HG03442 (cell line): ENCODE data around the gene MMD.
"Not testable (repeated sequence)": the region's sequence is repeated elsewhere in the genome, so short reads cannot be mapped to it uniquely, and the experiment has no call there.

Source experiments
- ATAC-seq: cut with Tn5 transposase; IDR thresholded peaks from one replicate; pipeline ENCODE4 v1.9.1; 2021; ENCODE audit warnings: mild to moderate bottlenecking, moderate library complexity; ENCODE audit not compliant: unreplicated experiment

MMD gene

GRCh38 chr17:55424893-55425540 lies 3.4 kb upstream of the MMD start:
- ATAC-seq = no peak

- no peak for ATAC-seq
Observed at GRCh38 chr17:55423535-55423934, 1.9 kb upstream of the MMD start.

- ATAC-seq = not testable (repeated sequence)
Observed at GRCh38 chr17:55422828-55423164, 1.2 kb upstream of the MMD start.

- no peak for ATAC-seq
Observed at GRCh38 chr17:55420776-55421178, 858 bp downstream of the MMD start.

DNA sequence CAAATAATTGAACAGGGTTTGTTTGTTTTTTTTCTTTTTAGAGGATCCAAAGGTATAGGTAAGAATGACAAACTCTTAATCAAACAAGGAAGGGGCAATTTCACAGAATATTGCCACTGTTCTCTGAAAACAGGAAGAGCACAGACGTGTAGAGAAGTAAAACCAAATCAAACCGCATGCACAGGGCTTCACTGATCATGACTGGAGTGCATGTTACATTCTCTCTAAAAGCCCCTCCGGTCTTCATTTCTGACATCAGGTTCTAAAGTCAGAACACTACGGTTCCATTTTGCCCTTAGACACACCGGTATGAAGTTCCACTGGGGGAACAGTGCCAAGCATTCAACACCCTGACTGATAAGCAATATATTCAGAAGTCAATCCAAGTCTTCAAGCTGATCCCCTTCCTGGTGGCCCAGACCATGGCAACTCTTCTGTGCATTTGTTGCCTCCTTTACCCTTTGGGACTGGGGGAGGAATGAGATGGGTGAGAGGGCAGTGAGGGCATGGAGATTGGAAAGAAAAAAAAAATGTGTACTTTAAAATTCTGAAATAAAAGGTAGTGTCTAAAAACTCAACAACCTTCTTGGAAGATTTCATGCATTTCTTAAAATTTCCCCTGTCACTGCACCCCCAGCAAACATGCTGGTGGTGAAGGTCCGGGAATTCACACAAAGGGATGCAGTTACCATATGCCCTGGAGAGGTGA lies 1.4 kb downstream of the MMD start:
- ATAC-seq = peak; percentile 34

GRCh38 chr17:55418369-55419268 lies 3.0 kb downstream of the MMD start:
- ATAC-seq = no peak

- ATAC-seq = no peak
Observed at GRCh38 chr17:55417411-55418268, 4.0 kb downstream of the MMD start.

DNA sequence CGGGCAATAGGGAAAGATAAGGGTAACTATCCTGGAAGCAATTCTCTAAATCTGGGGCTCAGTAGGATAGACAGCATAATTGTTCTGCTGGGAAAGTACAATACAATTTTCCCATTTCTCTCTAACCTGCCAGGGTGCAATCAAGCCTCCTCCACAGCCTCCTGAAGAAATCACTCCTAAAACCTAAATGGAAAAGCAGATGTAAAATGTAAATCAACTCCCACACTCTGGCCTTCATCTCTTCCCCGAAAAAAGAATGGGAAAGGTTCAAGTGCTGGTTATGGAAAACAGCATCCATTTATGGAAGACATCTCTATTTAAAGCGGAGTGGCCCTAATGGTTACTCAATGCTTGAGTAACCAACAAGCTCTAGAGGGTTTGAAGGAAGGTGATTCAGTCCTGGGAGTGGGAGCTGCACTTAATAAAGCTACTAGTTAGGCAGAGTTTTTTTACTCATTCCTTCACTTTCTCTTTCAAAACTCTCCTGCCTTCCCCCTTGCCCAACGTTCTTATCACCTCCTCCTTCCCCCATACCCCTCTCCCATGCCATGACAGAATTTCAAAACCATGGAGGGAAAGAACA lies 5.1 kb downstream of the MMD start:
- ATAC-seq = no peak

GRCh38 chr17:55416000-55416399 lies 5.6 kb downstream of the MMD start:
- no peak for ATAC-seq

DNA sequence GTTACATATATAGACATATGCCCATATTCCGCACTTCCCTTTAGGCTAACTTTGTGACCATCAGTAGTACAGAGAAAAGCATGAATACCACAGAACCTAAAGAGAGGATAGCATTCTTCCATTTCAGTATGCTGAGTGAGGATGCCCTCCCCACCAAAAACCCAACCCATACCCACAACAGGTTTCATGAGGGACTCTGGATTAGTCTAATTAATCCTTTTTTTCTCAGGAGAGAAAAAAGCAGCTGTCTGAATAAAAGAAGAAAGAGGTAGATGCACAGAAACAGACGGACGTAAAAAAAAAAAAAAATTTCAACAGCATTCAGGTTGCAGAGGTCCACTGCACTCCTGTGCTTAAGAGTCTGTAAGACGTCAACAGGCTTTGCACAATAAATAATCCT lies 6.7 kb downstream of the MMD start:
- ATAC-seq = no peak

DNA sequence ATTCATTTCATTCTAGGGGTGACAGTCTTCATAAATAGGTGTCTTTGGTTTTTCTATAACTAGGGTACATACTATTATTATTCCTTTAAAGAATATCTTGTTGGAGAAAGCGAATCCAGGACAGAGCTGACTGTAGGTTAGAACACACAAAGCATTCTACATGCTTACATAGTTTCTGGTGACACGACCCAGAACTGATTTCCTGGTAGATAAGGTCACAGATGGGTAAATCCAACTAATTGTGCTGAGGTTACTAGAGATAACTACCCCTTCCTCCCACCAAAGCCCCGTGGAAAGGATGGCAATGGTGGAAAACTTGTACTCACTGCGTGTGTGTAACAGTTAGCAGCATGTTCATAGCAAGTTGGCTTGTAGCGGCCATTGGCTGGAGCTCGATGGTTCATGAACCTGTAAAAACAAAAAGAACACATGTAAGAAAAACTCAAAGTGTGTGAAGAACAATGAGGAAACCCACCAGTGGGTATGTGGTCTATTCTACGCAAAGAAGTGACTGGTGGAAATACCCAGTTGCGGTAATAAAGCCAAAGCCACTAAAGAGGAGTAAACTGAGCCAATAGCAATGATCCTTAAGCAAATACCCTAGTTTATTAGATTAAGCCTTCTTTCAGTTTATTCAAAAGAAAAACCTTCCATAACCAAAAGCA lies 7.7 kb downstream of the MMD start:
- no peak for ATAC-seq

- no peak for ATAC-seq
Observed at GRCh38 chr17:55411463-55411855, 10.2 kb downstream of the MMD start.

- ATAC-seq = no peak
Observed at GRCh38 chr17:55410722-55411462, 10.7 kb downstream of the MMD start.

DNA sequence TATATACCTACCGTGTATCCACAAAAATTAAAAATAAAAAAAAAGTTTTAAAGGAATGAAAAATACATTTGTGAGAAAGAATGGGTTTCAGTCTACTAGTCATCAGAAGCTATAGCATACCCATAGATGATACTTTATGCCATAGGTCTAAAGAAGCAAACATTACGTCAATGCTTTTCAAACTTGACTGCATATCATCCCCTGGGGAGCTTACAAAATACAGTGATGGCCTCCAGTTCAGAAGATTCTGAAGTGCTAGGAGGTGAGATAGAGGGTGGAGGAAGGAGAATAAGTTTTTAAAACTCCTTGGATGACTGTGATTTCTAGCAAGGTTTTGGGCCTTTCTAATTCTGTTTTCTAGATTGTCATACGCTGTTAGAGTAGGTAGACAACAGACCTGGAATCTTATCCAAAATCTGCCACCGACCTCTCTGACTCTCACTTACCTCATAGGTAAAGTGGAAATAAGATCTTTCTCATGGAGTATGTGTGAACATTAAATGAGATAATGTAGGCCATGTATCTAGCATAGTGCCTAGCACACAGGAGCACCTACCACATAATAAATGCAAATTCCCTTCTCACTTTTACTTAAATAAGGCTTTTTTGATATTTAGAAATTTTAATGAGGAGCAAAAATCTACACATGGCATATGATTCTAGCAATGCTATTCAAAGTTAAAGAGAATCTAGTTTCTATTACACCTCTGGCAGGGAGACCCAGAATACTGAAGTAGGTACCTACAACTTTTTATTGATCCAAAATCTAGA lies 12.4 kb downstream of the MMD start:
- no peak for ATAC-seq

GRCh38 chr17:55407641-55408566 lies 13.7 kb downstream of the MMD start:
- ATAC-seq = no peak

GRCh38 chr17:55405600-55405999 lies 16.0 kb downstream of the MMD start:
- ATAC-seq = no peak

DNA sequence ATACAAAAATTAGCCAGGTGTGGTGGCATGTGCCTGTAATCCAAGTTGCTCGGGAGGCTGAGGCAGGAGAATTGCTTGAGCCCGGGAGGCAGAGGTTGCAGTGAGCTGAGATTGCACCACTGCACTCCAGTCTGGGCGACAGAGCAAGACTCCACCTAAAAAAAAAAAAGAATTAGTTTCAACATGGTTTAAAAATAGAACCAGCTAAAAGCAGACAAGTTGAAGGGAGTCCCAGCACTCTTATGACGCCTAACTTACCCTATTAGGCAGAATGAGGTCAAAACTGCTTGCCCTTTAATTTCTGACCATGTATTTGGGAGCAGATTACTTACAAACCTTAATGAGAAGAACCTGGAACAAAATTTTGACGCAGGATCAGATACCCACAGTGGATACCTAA lies 17.4 kb downstream of the MMD start:
- ATAC-seq = not testable (repeated sequence)
